GM18873 (cell line): ENCODE measurements around the gene CYP20A1.

ENCODE experiments used
- ATAC-seq: cut with Tn5 transposase; IDR thresholded peaks from one replicate; pipeline ENCODE4 v1.9.1; 2021; ENCODE audit warnings: mild to moderate bottlenecking, moderate library complexity, moderate number of reproducible peaks; ENCODE audit not compliant: unreplicated experiment, low FRiP score

Gene CYP20A1

GRCh38 chr2:203354966-203355365, 116.1 kb downstream of the CYP20A1 start:
- no peak for ATAC-seq
